Motor neuron (in vitro differentiated cells): Measurements from ENCODE around the gene ZWILCH. TPM values are rescaled to one million over a fixed set of nuclear protein-coding genes. Genes with fewer than 3 reads are reported as not detected.
A peak's percentile ranks its signal among the peaks of the same experiment; 100 is the strongest.
"Not testable (repeated sequence)": the region's sequence is repeated elsewhere in the genome, so short reads cannot be mapped to it uniquely, and the experiment has no call there.

ENCODE experiments used
- ATAC-seq, 8 experiments: fragments of 200-7000 bp; cut with Tn5 transposase; replicated peaks in 6 of 8; 2 replicates each; pipeline ENCODE4 v1.8.0; 2021; ENCODE audit warnings: mild to moderate bottlenecking in 8 of 8, moderate library complexity in 8 of 8
- H3K27ac ChIP-seq, 2 donors: fragments of 250-450 bp; sonication (Bioruptor Pico); 2 replicates each; pipeline ENCODE4 v1.9.0; 2021; ENCODE audit warnings: antibody characterized with exemption in 2 of 2, mild to moderate bottlenecking in 2 of 2, moderate library complexity in 1 of 2
- H3K4me1 ChIP-seq, 2 donors: fragments of 250-450 bp; sonication (Bioruptor Pico); replicated peaks in 1 of 2; 2 replicates each; pipeline ENCODE4 v1.6.1; 2021; ENCODE audit warnings: antibody characterized with exemption in 2 of 2, mild to moderate bottlenecking in 2 of 2, moderate library complexity in 1 of 2
- H3K4me3 ChIP-seq, 5 donors: fragments of 250-450 bp; sonication (Bioruptor Pico); 2 replicates each; pipeline ENCODE4 v1.9.0; 2021; ENCODE audit warnings: antibody characterized with exemption in 5 of 5, mild to moderate bottlenecking in 5 of 5, moderate library complexity in 4 of 5
- WGBS, 10 experiments: fragments of 450-650 bp; shearing (Covaris generic); methylation state at CpG; one replicate each; pipeline ENCODE4 v1.0.0; 2022; 5-methylcytosine and 5-hydroxymethylcytosine counted together
- in situ Hi-C, 9 experiments: fragments of 400-800 bp; cut with MboI; loops; one replicate each; pipeline ENCODE4 v1.15.0; 2021; ENCODE audit warnings: low sequenced_read_pairs in 9 of 9, low pct_unique_long_range_greater_than_20kb in 2 of 9; ENCODE audit not compliant: unreplicated experiment in 9 of 9
- total RNA-seq, 8 experiments: library from RNA; unstranded; fragments of 300-600 nt; gene quantifications; 2 replicates each; pipeline versions ENCODE4 v1.2.3 to v1.2.4, GENCODE V29; 2022

Gene ZWILCH
- total RNA-seq, 8 experiments from 2014 or later = 9.0 to 24.5 (median 18.1) TPM

- WGBS, 10 experiments = 40 to 100% (median 77%) methylated on average over 1 to 3 of the region's 3 CpGs; no CpG with 5 or more reads in 3 of the 10 experiments
Observed at GRCh38 chr15:66580643-66581042, 75.5 kb downstream of the ZWILCH start.

GRCh38 chr15:66581972-66582537 is 76.9 kb downstream of the ZWILCH start:
- WGBS, 10 experiments = 48 to 100% (median 78%) methylated on average over 1 to 6 of the region's 9 CpGs; no CpG with 5 or more reads in 1 of the 10 experiments
- Histone ChIP-seq H3K4me3 (no peak overlapping the region), H3K4me1 (no peaks in the 10 kb centered on the region), H3K27ac (no peak overlapping the region)
- no peak for ATAC-seq
- in situ Hi-C loops = no loop called here

More at GRCh38 chr15:66580643-66581042, 75.5 kb downstream of the ZWILCH start:
- ATAC-seq = no peak
- Histone ChIP-seq H3K4me1 (no peaks in the 10 kb centered on the region), H3K27ac (no peak overlapping the region), H3K4me3 (no peak overlapping the region)
- in situ Hi-C loops = no loop called here

- H3K27ac ChIP-seq = no peak overlapping the region
- ATAC-seq = peak in 3 of 8 experiments; percentile 25 to 39 (median 35)
- in situ Hi-C loops = no loop called here
- no peaks in the 10 kb centered on the region for H3K4me1 ChIP-seq
- WGBS, 10 experiments = 13 to 86% (median 44%) methylated on average over 3 to 8 of the region's 17 CpGs; no CpG with 5 or more reads in 4 of the 10 experiments
- no peak overlapping the region for H3K4me3 ChIP-seq
Observed at GRCh38 chr15:66586155-66586976, 81.2 kb downstream of the ZWILCH start.

GRCh38 chr15:66587020-66587419 is 81.9 kb downstream of the ZWILCH start:
- H3K4me1 ChIP-seq = no peaks in the 10 kb centered on the region
- H3K4me3 ChIP-seq = no peak overlapping the region
- in situ Hi-C loops = no loop called here
- no peak for ATAC-seq
- H3K27ac ChIP-seq = no peak overlapping the region

- ATAC-seq = no peak
- in situ Hi-C loops = no loop called here
- Histone ChIP-seq H3K4me3 (no peak overlapping the region), H3K4me1 (no peaks in the 10 kb centered on the region), H3K27ac (no peak overlapping the region)
- 22 to 89% (median 46%) methylated on average over 1 to 5 of the region's 5 CpGs; no CpG with 5 or more reads in 4 of the 10 experiments for WGBS, 10 experiments
Observed at GRCh38 chr15:66587749-66588148, 82.6 kb downstream of the ZWILCH start.

GRCh38 chr15:66588537-66588936 is 83.4 kb downstream of the ZWILCH start:
- Histone ChIP-seq H3K4me3 (no peak overlapping the region), H3K4me1 (no peaks in the 10 kb centered on the region), H3K27ac (no peak overlapping the region)
- in situ Hi-C loops = no loop called here
- ATAC-seq = no peak
- 67 to 100% (median 93%) methylated on average over 1 to 4 of the region's 5 CpGs; no CpG with 5 or more reads in 5 of the 10 experiments for WGBS, 10 experiments

GRCh38 chr15:66588971-66589370 is 83.8 kb downstream of the ZWILCH start:
- no peaks in the 10 kb centered on the region for H3K4me1 ChIP-seq
- no peak overlapping the region for H3K27ac ChIP-seq
- no peak for ATAC-seq
- 60 to 94% (median 93%) methylated on average over 1 to 6 of the region's 8 CpGs; no CpG with 5 or more reads in 5 of the 10 experiments for WGBS, 10 experiments
- H3K4me3 ChIP-seq = no peak overlapping the region
- in situ Hi-C loops = no loop called here

GRCh38 chr15:66589429-66589828 is 84.3 kb downstream of the ZWILCH start:
- WGBS, 10 experiments = 33 to 100% (median 85%) methylated on average over 1 to 6 of the region's 6 CpGs; no CpG with 5 or more reads in 3 of the 10 experiments
- in situ Hi-C loops = not testable (repeated sequence)

GRCh38 chr15:66590435-66590834 is 85.3 kb downstream of the ZWILCH start:
- Histone ChIP-seq H3K4me3 (no peak overlapping the region), H3K4me1 (no peaks in the 10 kb centered on the region), H3K27ac (no peak overlapping the region)
- ATAC-seq = no peak
- 30 to 100% (median 68%) methylated on average over 1 to 2 of the region's 2 CpGs; no CpG with 5 or more reads in 2 of the 10 experiments for WGBS, 10 experiments
- in situ Hi-C loops = no loop called here

More at GRCh38 chr15:66589429-66589828, 84.3 kb downstream of the ZWILCH start:
- not testable (repeated sequence) for H3K27ac ChIP-seq, ATAC-seq, H3K4me3 ChIP-seq, H3K4me1 ChIP-seq

GRCh38 chr15:66591322-66591862 is 86.3 kb downstream of the ZWILCH start:
- Histone ChIP-seq H3K4me3 (no peak overlapping the region), H3K27ac (no peak overlapping the region), H3K4me1 (no peaks in the 10 kb centered on the region)
- in situ Hi-C loops = no loop called here
- no peak for ATAC-seq
- WGBS, 10 experiments = 53 to 100% (median 76%) methylated on average over 2 to 3 of the region's 4 CpGs; no CpG with 5 or more reads in 6 of the 10 experiments

- in situ Hi-C loops = no loop called here
- Histone ChIP-seq H3K4me1 (no peaks in the 10 kb centered on the region), H3K4me3 (no peak overlapping the region), H3K27ac (no peak overlapping the region)
- 43 to 100% (median 88%) methylated on average over 1 to 12 of the region's 12 CpGs; no CpG with 5 or more reads in 2 of the 10 experiments for WGBS, 10 experiments
- ATAC-seq = no peak
Observed at GRCh38 chr15:66592505-66593218, 87.5 kb downstream of the ZWILCH start.

GRCh38 chr15:66593219-66593780 is 88.2 kb downstream of the ZWILCH start:
- no peaks in the 10 kb centered on the region for H3K4me1 ChIP-seq
- in situ Hi-C loops = no loop called here
- no peak for ATAC-seq
- H3K27ac ChIP-seq = no peak overlapping the region
- WGBS, 10 experiments = 0 to 100% (median 80%) methylated on average over 1 to 2 of the region's 3 CpGs; no CpG with 5 or more reads in 3 of the 10 experiments
- H3K4me3 ChIP-seq = no peak overlapping the region
